Gastroesophageal sphincter (tissue), 4 donors: ENCODE data around the gene TNFRSF11A. TPM values are rescaled to one million over a fixed set of nuclear protein-coding genes. Genes with fewer than 3 reads are reported as not detected.

Experiments
- ATAC-seq: fragments of 150-250 bp; one replicate; pipeline ENCODE4 v1.9.1; 2016; ENCODE audit warnings: mild to moderate bottlenecking, moderate library complexity
- H3K27ac ChIP-seq, 4 donors: fragments of 200-600 bp; sonication (generic) in 3 of 4; 1 replicate in 3 of 4; 2 replicates in 1 of 4; pipeline ENCODE4 v1.5.1; 2016 to 2019
- H3K27me3 ChIP-seq: fragments of 200-600 bp; sonication (generic); one replicate; pipeline ENCODE4 v1.5.1; 2019
- H3K36me3 ChIP-seq, 2 donors: fragments of 200-600 bp; sonication (generic); one replicate each; pipeline ENCODE4 v1.5.1; 2019; ENCODE audit warnings: control low read depth in 1 of 2
- H3K4me1 ChIP-seq, 3 donors: fragments of 200-600 bp; sonication (generic); 1 replicate in 2 of 3; 2 replicates in 1 of 3; pipeline ENCODE4 v1.5.1; 2016 to 2019; ENCODE audit warnings: control low read depth in 2 of 3
- H3K4me3 ChIP-seq, 2 donors: fragments of 200-600 bp; sonication (generic); one replicate each; pipeline ENCODE4 v1.5.1; 2019; ENCODE audit warnings: mild to moderate bottlenecking in 1 of 2, moderate library complexity in 1 of 2
- H3K9me3 ChIP-seq, 3 donors: fragments of 200-600 bp; sonication (generic); one replicate each; pipeline ENCODE4 v1.5.1; 2017 to 2019; ENCODE audit warnings: control low read depth in 2 of 3
- CTCF ChIP-seq, 4 experiments: fragments of 200-600 bp in 2 of 4; fragments of 450-650 bp in 2 of 4; sonication (generic) in 1 of 4; IDR thresholded peaks; one replicate each; pipeline ENCODE4 v1.5.1; 2017 to 2019; ENCODE audit warnings: antibody characterized with exemption in 4 of 4, mild to moderate bottlenecking in 2 of 4, moderate library complexity in 2 of 4
- EP300 ChIP-seq: sonication (generic); formaldehyde crosslinking; IDR thresholded peaks from one replicate; pipeline ENCODE4 v1.6.1; 2017; ENCODE audit warnings: antibody characterized with exemption, mild to moderate bottlenecking
- POLR2A ChIP-seq, 2 donors: fragments of 450-650 bp; IDR thresholded peaks; one replicate each; pipeline ENCODE4 v1.6.1; 2017; ENCODE audit warnings: antibody characterized with exemption in 2 of 2, mild to moderate bottlenecking in 2 of 2, moderate library complexity in 1 of 2
- POLR2AphosphoS5 ChIP-seq: sonication (generic); formaldehyde crosslinking; IDR thresholded peaks from one replicate; pipeline ENCODE4 v1.6.1; 2017; ENCODE audit warnings: antibody characterized with exemption
- WGBS, 2 donors: methylation state at CpG; one replicate each; pipeline ENCODE4 v1.1.5; 2018; ENCODE audit warnings: low coverage in 1 of 2; 5-methylcytosine and 5-hydroxymethylcytosine counted together
- total RNA-seq, 4 donors: library from RNA; depleted of rRNA; stranded (reverse); fragments of >200 nt; gene quantifications; one replicate each; pipeline ENCODE4 v1.1.0, GENCODE V29; 2016

TNFRSF11A gene
- total RNA-seq, 4 donors from 2014 or later, result 0.31 to 7.5 (median 1.4) TPM

GRCh38 chr18:62365420-62365819 is 40.3 kb downstream of the TNFRSF11A start:
- TF ChIP-seq POLR2A (IDR thresholded peaks at IDR 0.05), result no peak
- Histone ChIP-seq H3K4me1 (no peaks in the 10 kb centered on the region), H3K27me3 (peaks cover 7% of the 10 kb centered on the region), H3K27ac (no peak overlapping the region), H3K9me3 (no peaks in the 10 kb centered on the region), H3K4me3 (no peak overlapping the region), H3K36me3 (no peaks in the 10 kb centered on the region)
- ATAC-seq, result no peak
- 50 to 59% methylated on average over 1 to 2 of the region's 2 CpGs for WGBS, 2 donors

DNA sequence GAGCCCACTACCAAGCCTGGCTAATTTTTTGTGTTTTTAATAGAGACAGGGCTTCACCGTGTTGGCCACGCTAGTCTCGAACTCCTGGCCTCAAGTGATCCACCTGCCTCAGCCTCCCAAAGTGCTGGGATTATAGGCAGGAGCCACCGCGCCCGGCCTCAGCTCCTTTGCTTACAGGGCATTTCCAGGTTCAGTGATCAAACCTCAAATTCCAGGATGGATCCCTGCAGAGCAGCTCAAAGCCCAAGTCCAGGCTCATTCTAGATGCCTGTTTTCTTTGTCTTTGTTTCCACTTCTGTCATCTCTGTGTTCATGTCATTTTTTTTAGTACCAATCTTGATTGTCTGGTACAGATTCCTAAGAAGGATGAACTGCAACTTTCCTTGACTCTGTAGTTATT is 41.9 kb downstream of the TNFRSF11A start:
- Histone ChIP-seq H3K27me3 (peaks cover 7% of the 10 kb centered on the region), H3K36me3 (no peaks in the 10 kb centered on the region), H3K27ac (no peak overlapping the region), H3K4me3 (no peak overlapping the region), H3K9me3 (no peaks in the 10 kb centered on the region), H3K4me1 (no peaks in the 10 kb centered on the region)
- WGBS, 2 donors, result 93% methylated on average over 6 of the region's 6 CpGs; no CpG with 5 or more reads in 1 of the 2 donors
- no peak for TF ChIP-seq CTCF (IDR thresholded peaks at IDR 0.05)
- TF ChIP-seq POLR2AphosphoS5, result no peak
- no peak for TF ChIP-seq EP300
- no peak for TF ChIP-seq POLR2A (IDR thresholded peaks at IDR 0.05)
- ATAC-seq, result no peak

DNA sequence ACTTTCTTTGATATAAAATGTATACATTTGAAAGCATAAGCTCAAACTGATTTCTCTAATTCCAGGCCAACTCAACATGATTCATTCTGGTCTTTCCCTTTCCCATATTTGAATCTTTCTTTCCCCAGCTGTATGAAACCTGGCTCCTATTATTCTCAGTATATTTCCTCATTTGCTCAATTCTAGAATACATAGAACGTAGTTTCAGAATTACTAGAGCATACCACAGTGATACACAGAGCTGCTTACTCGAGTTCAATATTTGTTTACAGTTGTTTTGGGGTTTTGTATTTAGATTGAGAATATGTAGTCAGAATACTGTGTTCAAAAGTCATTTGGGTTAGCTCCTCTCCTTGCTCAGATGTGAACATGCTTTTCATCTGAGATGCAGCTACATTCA is 43.0 kb downstream of the TNFRSF11A start:
- Histone ChIP-seq H3K4me3 (no peak overlapping the region), H3K9me3 (no peaks in the 10 kb centered on the region), H3K27me3 (peaks cover 7% of the 10 kb centered on the region), H3K36me3 (no peaks in the 10 kb centered on the region), H3K4me1 (no peaks in the 10 kb centered on the region), H3K27ac (no peak overlapping the region)
- TF ChIP-seq CTCF (IDR thresholded peaks at IDR 0.05), result no peak
- no peak for TF ChIP-seq POLR2AphosphoS5
- no peak for TF ChIP-seq POLR2A (IDR thresholded peaks at IDR 0.05)
- no peak for TF ChIP-seq EP300
- 84 to 100% methylated on average over 2 of the region's 2 CpGs for WGBS, 2 donors
- ATAC-seq, result no peak

DNA sequence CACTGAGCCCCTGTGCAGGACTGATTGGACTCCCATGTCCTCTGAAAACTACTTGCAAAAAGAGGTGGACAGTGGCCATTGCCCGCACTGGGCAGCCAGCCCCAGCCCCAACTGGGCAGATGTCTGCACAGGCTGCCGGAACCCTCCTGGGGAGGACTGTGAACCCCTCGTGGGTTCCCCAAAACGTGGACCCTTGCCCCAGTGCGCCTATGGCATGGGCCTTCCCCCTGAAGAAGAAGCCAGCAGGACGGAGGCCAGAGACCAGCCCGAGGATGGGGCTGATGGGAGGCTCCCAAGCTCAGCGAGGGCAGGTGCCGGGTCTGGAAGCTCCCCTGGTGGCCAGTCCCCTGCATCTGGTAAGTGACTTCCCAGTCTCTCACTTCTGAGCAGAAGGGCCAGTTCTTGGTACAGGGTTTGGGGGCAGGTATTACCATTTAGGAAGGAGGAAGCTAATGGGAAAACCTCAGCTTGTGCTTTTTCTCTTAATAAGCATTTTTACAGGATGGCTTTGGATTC is 44.1 kb downstream of the TNFRSF11A start:
- no peak overlapping the region for H3K4me3 ChIP-seq
- no peak for ATAC-seq
- no peaks in the 10 kb centered on the region for H3K9me3 ChIP-seq
- no peak overlapping the region for H3K27ac ChIP-seq
- TF ChIP-seq EP300, result no peak
- TF ChIP-seq CTCF (IDR thresholded peaks at IDR 0.05), result no peak
- no peak for TF ChIP-seq POLR2AphosphoS5
- no peak for TF ChIP-seq POLR2A (IDR thresholded peaks at IDR 0.05)
- no peaks in the 10 kb centered on the region for H3K36me3 ChIP-seq
- no peaks in the 10 kb centered on the region for H3K4me1 ChIP-seq
- H3K27me3 ChIP-seq, result peaks cover 2% of the 10 kb centered on the region
- no CpG with 5 or more reads among the region's 9 CpGs for WGBS, 2 donors

GRCh38 chr18:62370366-62370765 is 45.3 kb downstream of the TNFRSF11A start:
- Histone ChIP-seq H3K4me1 (no peaks in the 10 kb centered on the region), H3K27me3 (no peaks in the 10 kb centered on the region), H3K27ac (no peak overlapping the region), H3K9me3 (no peaks in the 10 kb centered on the region), H3K4me3 (no peak overlapping the region), H3K36me3 (no peaks in the 10 kb centered on the region)
- WGBS, 2 donors, result 40 to 46% methylated on average over 2 to 4 of the region's 4 CpGs
- no peak for ATAC-seq
- TF ChIP-seq POLR2A (IDR thresholded peaks at IDR 0.05) (no peak), EP300 (no peak), CTCF (IDR thresholded peaks at IDR 0.05) (no peak), POLR2AphosphoS5 (no peak)
